Keratinocyte (primary cell): ENCODE results near the gene FNBP1. TPM values are rescaled to one million over a fixed set of nuclear protein-coding genes. Genes with fewer than 3 reads are reported as not detected.
"Not testable (repeated sequence)": the region's sequence is repeated elsewhere in the genome, so short reads cannot be mapped to it uniquely, and the experiment has no call there.

Experiments
- DNase-seq: peaks from one replicate; pipeline ENCODE4 v3.0.0-alpha.2; 2011; ENCODE audit warnings: low read depth, missing footprints, low spot score
- FAIRE-seq: peaks from 2 replicates; lab custom pipeline; 2011; peaks lifted over from hg19 to GRCh38; lab: Jason Lieb, UNC
- H2AFZ ChIP-seq: 2 replicates; pipeline ENCODE4 v1.6.0; 2012; ENCODE audit warnings: low read length, control low read depth, inconsistent platforms; ENCODE audit not compliant: control insufficient read depth
- H3K27ac ChIP-seq: 2 replicates; pipeline ENCODE4 v1.5.1; 2011; ENCODE audit warnings: low read length; ENCODE audit not compliant: control insufficient read depth, insufficient read depth
- H3K27me3 ChIP-seq: 3 replicates; pipeline ENCODE4 v1.6.0; 2011; ENCODE audit warnings: low read length; ENCODE audit not compliant: control insufficient read depth, insufficient read depth; ENCODE audit errors: extremely low read depth
- H3K36me3 ChIP-seq, 2 experiments: 2 replicates in 1 of 2; 3 replicates in 1 of 2; pipeline ENCODE4 v1.5.1; 2011; ENCODE audit warnings: low read length in 2 of 2, mild to moderate bottlenecking in 1 of 2; ENCODE audit not compliant: control insufficient read depth in 2 of 2, insufficient read depth in 2 of 2; ENCODE audit errors: extremely low read depth in 1 of 2
- H3K4me1 ChIP-seq: 3 replicates; pipeline ENCODE4 v1.5.1; 2011; ENCODE audit warnings: low read length; ENCODE audit not compliant: control insufficient read depth, insufficient read depth; ENCODE audit errors: extremely low read depth
- H3K4me2 ChIP-seq: 3 replicates; pipeline ENCODE4 v1.6.0; 2011; ENCODE audit warnings: low read depth, low read length; ENCODE audit not compliant: control insufficient read depth, insufficient read depth; ENCODE audit errors: extremely low read depth
- H3K4me3 ChIP-seq, 3 experiments: fragments of 200-600 bp in 1 of 3; sonication (generic) in 1 of 3; 2 replicates in 2 of 3; 3 replicates in 1 of 3; pipeline ENCODE4 v1.5.1; 2011 to 2016; ENCODE audit warnings: low read length in 3 of 3, mild to moderate bottlenecking in 3 of 3, control low read depth in 2 of 3, inconsistent platforms in 1 of 3, low read depth in 1 of 3, mixed read lengths in 1 of 3, mixed run types in 1 of 3, moderate library complexity in 1 of 3; ENCODE audit not compliant: control insufficient read depth in 2 of 3, insufficient read depth in 2 of 3; ENCODE audit errors: extremely low read depth in 1 of 3
- H3K79me2 ChIP-seq: 2 replicates; pipeline ENCODE4 v1.6.0; 2012; ENCODE audit warnings: low read length; ENCODE audit not compliant: control insufficient read depth, insufficient read depth
- H3K9ac ChIP-seq: 3 replicates; pipeline ENCODE4 v1.6.0; 2011; ENCODE audit warnings: low read length; ENCODE audit not compliant: control insufficient read depth, insufficient read depth; ENCODE audit errors: extremely low read depth
- H3K9me1 ChIP-seq: 3 replicates; pipeline ENCODE4 v1.6.0; 2011; ENCODE audit warnings: low read length; ENCODE audit not compliant: control insufficient read depth, insufficient read depth; ENCODE audit errors: extremely low read depth
- H3K9me3 ChIP-seq: 2 replicates; pipeline ENCODE4 v1.5.1; 2012; ENCODE audit warnings: low read depth, low read length; ENCODE audit not compliant: control insufficient read depth
- H4K20me1 ChIP-seq: 3 replicates; pipeline ENCODE4 v1.6.0; 2011; ENCODE audit warnings: low read length; ENCODE audit not compliant: control insufficient read depth, insufficient read depth; ENCODE audit errors: extremely low read depth
- CTCF ChIP-seq, 3 experiments: IDR thresholded peaks in 1 of 3; conservative IDR thresholded peaks in 1 of 3; optimal IDR thresholded peaks in 1 of 3; 2 replicates in 2 of 3; 3 replicates in 1 of 3; pipeline versions ENCODE3 to v1.5.1; 2011; ENCODE audit warnings: low read length in 3 of 3, mild to moderate bottlenecking in 3 of 3, moderate library complexity in 2 of 3, control low read depth in 1 of 3, inconsistent platforms in 1 of 3; ENCODE audit not compliant: insufficient read depth in 2 of 3; ENCODE audit errors: extremely low read depth in 1 of 3
- EZH2 ChIP-seq: IDR thresholded peaks from one replicate; pipeline ENCODE4 v1.6.1; 2012; ENCODE audit warnings: inconsistent platforms, mild to moderate bottlenecking, low read length, moderate library complexity
- dilution Hi-C: fragments of 300-500 bp; cut with MboI; formaldehyde crosslinking; loops from one replicate; pipeline ENCODE4 v1.7.0; 2020; ENCODE audit warnings: low sequenced_read_pairs; ENCODE audit not compliant: extremely low pct_ligation_motif_present
- polyA plus RNA-seq, 5 experiments: library from polyadenylated mRNA; depleted of rRNA in 3 of 5; stranded (reverse) in 3 of 5; stranded (forward) in 1 of 5; unstranded in 1 of 5; fragments of >200 nt; gene quantifications; 1 replicate in 1 of 5; 2 replicates in 3 of 5; 3 replicates in 1 of 5; pipeline versions ENCODE4 v1.2.1 to v1.2.3, GENCODE V29; 2011 to 2012; ENCODE audit warnings: missing spikeins in 2 of 5, low read depth in 1 of 5, low replicate concordance in 1 of 5

Gene FNBP1
- polyA plus RNA-seq, 1 donor (not counting 4 experiments of a cell fraction or from before 2014, with no cell fraction given) = 9.6 TPM

GRCh38 chr9:129981180-129981907, 61.6 kb downstream of the FNBP1 start:
- Histone ChIP-seq H3K9me1 (no peaks in the 10 kb centered on the region), H3K4me3 (no peak overlapping the region), H3K27me3 (no peaks in the 10 kb centered on the region), H3K36me3 (peaks cover 0 to 2% of the 10 kb centered on the region in 2 experiments), H3K4me1 (no peaks in the 10 kb centered on the region), H3K79me2 (no peaks in the 10 kb centered on the region), H2AFZ (no peak overlapping the region), H3K27ac (no peak overlapping the region), H3K9ac (no peak overlapping the region), H4K20me1 (no peaks in the 10 kb centered on the region), H3K9me3 (no peaks in the 10 kb centered on the region), H3K4me2 (no peak overlapping the region)
- DNase-seq = no peak
- TF ChIP-seq CTCF (optimal IDR thresholded peaks at IDR 0.05 in 1 of 3, IDR thresholded peaks at IDR 0.05 in 1 of 3, conservative IDR thresholded peaks at IDR 0.05 in 1 of 3; ENCODE audit: extremely low read depth in 1 of 3, insufficient read depth in 2 of 3, low read length in 3 of 3) = no peak
- no peak for TF ChIP-seq EZH2
- no peak for FAIRE-seq
- dilution Hi-C loops = no loop called here

- H3K4me3 ChIP-seq, H3K36me3 ChIP-seq, H3K79me2 ChIP-seq, DNase-seq, H3K27me3 ChIP-seq, H3K4me1 ChIP-seq, H2AFZ ChIP-seq, H3K9me3 ChIP-seq, FAIRE-seq, H3K4me2 ChIP-seq, dilution Hi-C loops, H4K20me1 ChIP-seq, H3K9ac ChIP-seq, H3K27ac ChIP-seq, H3K9me1 ChIP-seq: not testable (repeated sequence)
Measured at GRCh38 chr9:129980224-129980623, 62.8 kb downstream of the FNBP1 start.
